ENCODE data around the gene NR3C1. TPM values are rescaled to one million over a fixed set of nuclear protein-coding genes. Genes with fewer than 3 reads are reported as not detected.

NR3C1 gene
- total RNA-seq, 8 experiments from 2014 or later, result 5.4 to 65.9 (median 20.8) TPM

- no peaks in the 10 kb centered on the region for H3K4me1 ChIP-seq (replicated peaks in 1 of 2)
- in situ Hi-C loops (cut with MboI; ENCODE audit: low pct_unique_long_range_greater_than_20kb in 2 of 9, low sequenced_read_pairs in 9 of 9, unreplicated experiment in 9 of 9), result no loop called here
- no peak overlapping the region for H3K4me3 ChIP-seq
- no peak overlapping the region for H3K27ac ChIP-seq
- peak in 1 of 8 experiments; percentile 31 for ATAC-seq (replicated peaks in 6 of 8)
- WGBS, 10 experiments, result 61 to 100% (median 92%) methylated on average over 4 to 7 of the region's 7 CpGs
These were observed 141.6 kb downstream of the NR3C1 start for GRCh38 chr5:143261748-143262392.

- WGBS, 10 experiments, result 80 to 100% (median 90%) methylated on average over 1 to 6 of the region's 7 CpGs; no CpG with 5 or more reads in 3 of the 10 experiments
- in situ Hi-C loops (cut with MboI; ENCODE audit: low pct_unique_long_range_greater_than_20kb in 2 of 9, low sequenced_read_pairs in 9 of 9, unreplicated experiment in 9 of 9), result no loop called here
- no peak for ATAC-seq (replicated peaks in 6 of 8)
These were observed 144.3 kb downstream of the NR3C1 start for GRCh38 chr5:143259254-143259605.

DNA sequence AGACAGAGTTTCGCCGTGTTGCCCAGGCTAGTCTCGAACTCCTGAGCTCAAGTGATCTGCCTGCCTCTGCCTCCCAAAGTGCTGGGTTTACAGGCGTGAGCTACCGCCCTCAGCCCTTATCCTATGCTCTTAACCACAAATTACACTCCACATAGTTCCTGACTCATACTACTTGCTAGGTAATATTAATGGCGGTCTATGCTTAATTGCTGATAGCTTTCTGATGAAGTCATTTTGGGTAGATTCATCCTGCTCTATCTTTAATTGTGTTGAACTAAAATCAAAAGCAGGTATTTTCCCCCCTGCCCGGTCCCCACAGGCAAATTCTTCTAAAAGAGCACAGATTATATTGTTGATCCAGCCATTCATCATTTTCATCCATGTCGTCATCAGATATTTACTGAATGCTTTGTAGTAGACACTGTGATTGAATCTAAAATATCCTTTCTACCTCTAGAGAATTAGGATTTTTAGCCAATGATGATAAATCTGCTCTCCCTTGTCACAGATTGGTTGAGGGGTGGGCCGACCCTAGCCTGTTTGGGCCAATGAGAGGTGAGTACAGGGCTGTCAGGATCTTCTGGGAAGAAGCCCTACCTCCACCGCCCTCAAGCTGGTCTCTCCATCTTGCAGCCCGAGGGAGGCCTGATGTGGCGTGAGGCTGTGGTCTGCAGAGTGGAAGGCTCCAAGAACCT is 144.8 kb downstream of the NR3C1 start:
- Histone ChIP-seq H3K27ac (no peak overlapping the region), H3K4me3 (no peak overlapping the region), H3K4me1 (replicated peaks in 1 of 2) (no peaks in the 10 kb centered on the region)
- peak in 1 of 8 experiments; percentile 67 for ATAC-seq (replicated peaks in 6 of 8)
- in situ Hi-C loops (cut with MboI; ENCODE audit: low pct_unique_long_range_greater_than_20kb in 2 of 9, low sequenced_read_pairs in 9 of 9, unreplicated experiment in 9 of 9), result no loop called here
- 86 to 100% (median 95%) methylated on average over 1 to 9 of the region's 12 CpGs for WGBS, 10 experiments

More at GRCh38 chr5:143259254-143259605, 144.3 kb downstream of the NR3C1 start:
- Histone ChIP-seq H3K4me3 (no peak overlapping the region), H3K4me1 (replicated peaks in 1 of 2) (no peaks in the 10 kb centered on the region), H3K27ac (no peak overlapping the region)

DNA sequence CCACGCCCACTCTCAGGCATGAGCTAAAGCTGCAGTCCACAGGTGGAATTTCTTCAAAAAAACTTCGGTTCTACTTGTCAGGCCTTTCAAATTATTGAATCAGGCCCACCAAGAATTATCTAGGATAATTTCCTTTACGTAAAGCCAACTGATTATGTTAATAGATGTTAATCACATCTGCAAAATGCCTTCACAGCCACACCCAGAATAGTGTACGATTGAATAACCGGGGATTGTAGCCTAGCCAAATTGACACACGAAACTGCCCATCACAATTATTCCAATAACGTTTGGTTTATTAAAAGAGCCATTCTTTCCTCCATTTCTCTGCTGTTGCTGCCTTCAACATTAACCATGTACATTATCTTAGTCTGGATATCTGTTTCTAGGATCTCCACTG is 148.7 kb downstream of the NR3C1 start:
- Histone ChIP-seq H3K4me3 (no peak overlapping the region), H3K27ac (no peak overlapping the region), H3K4me1 (replicated peaks in 1 of 2) (no peaks in the 10 kb centered on the region)
- WGBS, 10 experiments, result 4 to 93% (median 83%) methylated on average over 2 to 7 of the region's 7 CpGs; no CpG with 5 or more reads in 1 of the 10 experiments
- in situ Hi-C loops (cut with MboI; ENCODE audit: low pct_unique_long_range_greater_than_20kb in 2 of 9, low sequenced_read_pairs in 9 of 9, unreplicated experiment in 9 of 9), result no loop called here
- peak in 3 of 8 experiments; percentile 44 to 77 (median 57) for ATAC-seq (replicated peaks in 6 of 8)

DNA sequence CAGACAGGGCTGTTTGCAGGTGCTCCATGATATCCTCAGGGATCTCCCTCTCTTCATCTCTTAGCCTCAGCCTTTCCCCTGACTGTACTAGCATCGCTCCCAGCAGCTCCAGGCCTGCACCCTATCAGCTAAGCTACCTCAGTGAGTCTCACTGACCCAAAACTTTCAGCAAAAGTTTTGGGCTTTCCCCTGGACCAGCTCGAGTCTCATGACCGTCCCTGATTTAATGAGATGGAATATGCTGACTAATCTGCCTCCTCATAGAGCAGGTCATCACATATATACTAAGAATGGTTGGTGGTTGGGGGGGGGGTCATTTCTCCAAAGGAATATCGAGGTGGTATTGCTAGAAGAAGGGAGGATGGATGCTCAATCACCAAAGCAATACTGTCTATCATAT is 151.5 kb downstream of the NR3C1 start:
- ATAC-seq (replicated peaks in 6 of 8), result no peak
- no peak overlapping the region for H3K27ac ChIP-seq
- in situ Hi-C loops (cut with MboI; ENCODE audit: low pct_unique_long_range_greater_than_20kb in 2 of 9, low sequenced_read_pairs in 9 of 9, unreplicated experiment in 9 of 9), result no loop called here

GRCh38 chr5:143251190-143251589 is 152.3 kb downstream of the NR3C1 start:
- Histone ChIP-seq H3K4me3 (no peak overlapping the region), H3K27ac (no peak overlapping the region), H3K4me1 (replicated peaks in 1 of 2) (no peaks in the 10 kb centered on the region)
- in situ Hi-C loops (cut with MboI; ENCODE audit: low pct_unique_long_range_greater_than_20kb in 2 of 9, low sequenced_read_pairs in 9 of 9, unreplicated experiment in 9 of 9), result no loop called here
- ATAC-seq (replicated peaks in 6 of 8), result no peak
- WGBS, 10 experiments, result 83 to 100% (median 96%) methylated on average over 2 to 3 of the region's 3 CpGs; no CpG with 5 or more reads in 4 of the 10 experiments

More for the DNA sequence above, 151.5 kb downstream of the NR3C1 start:
- Histone ChIP-seq H3K4me1 (replicated peaks in 1 of 2) (no peaks in the 10 kb centered on the region), H3K4me3 (no peak overlapping the region)
- 64 to 90% (median 83%) methylated on average over 3 to 4 of the region's 4 CpGs; no CpG with 5 or more reads in 4 of the 10 experiments for WGBS, 10 experiments

DNA sequence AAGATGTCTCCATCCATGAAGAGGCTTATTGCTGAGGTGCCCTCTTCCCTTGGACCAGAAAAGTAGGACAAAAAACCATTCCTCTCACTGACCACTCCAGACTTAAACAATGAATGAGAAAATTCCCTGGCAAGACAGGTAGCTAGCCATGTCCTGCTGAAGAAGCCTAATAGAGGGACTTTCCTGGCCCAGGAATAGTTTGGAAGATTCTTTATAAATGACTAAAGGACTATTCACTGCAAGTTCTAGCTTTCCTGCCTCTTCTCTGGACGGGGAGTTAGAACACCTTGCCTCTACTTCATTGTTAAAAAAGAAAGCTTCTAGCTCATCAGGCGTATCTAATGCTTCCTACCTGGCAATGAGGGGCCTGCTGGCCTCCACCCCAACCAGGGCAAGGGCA is 153.6 kb downstream of the NR3C1 start:
- no peaks in the 10 kb centered on the region for H3K4me1 ChIP-seq (replicated peaks in 1 of 2)
- H3K4me3 ChIP-seq, result no peak overlapping the region
- in situ Hi-C loops (cut with MboI; ENCODE audit: low pct_unique_long_range_greater_than_20kb in 2 of 9, low sequenced_read_pairs in 9 of 9, unreplicated experiment in 9 of 9), result no loop called here
- ATAC-seq (replicated peaks in 6 of 8), result no peak
- WGBS, 10 experiments, result 50 to 100% (median 100%) methylated on average over 1 to 2 of the region's 2 CpGs; no CpG with 5 or more reads in 5 of the 10 experiments
- H3K27ac ChIP-seq, result no peak overlapping the region

- in situ Hi-C loops (cut with MboI; ENCODE audit: low pct_unique_long_range_greater_than_20kb in 2 of 9, low sequenced_read_pairs in 9 of 9, unreplicated experiment in 9 of 9), result no loop called here
- H3K27ac ChIP-seq, result no peak overlapping the region
- WGBS, 10 experiments, result 33 to 100% (median 88%) methylated on average over 1 to 3 of the region's 3 CpGs; no CpG with 5 or more reads in 3 of the 10 experiments
- ATAC-seq (replicated peaks in 6 of 8), result peak in 7 of 8 experiments; percentile 7 to 55 (median 31)
- H3K4me1 ChIP-seq (replicated peaks in 1 of 2), result no peaks in the 10 kb centered on the region
- H3K4me3 ChIP-seq, result no peak overlapping the region
These were observed 154.5 kb downstream of the NR3C1 start for GRCh38 chr5:143248822-143249579.

DNA sequence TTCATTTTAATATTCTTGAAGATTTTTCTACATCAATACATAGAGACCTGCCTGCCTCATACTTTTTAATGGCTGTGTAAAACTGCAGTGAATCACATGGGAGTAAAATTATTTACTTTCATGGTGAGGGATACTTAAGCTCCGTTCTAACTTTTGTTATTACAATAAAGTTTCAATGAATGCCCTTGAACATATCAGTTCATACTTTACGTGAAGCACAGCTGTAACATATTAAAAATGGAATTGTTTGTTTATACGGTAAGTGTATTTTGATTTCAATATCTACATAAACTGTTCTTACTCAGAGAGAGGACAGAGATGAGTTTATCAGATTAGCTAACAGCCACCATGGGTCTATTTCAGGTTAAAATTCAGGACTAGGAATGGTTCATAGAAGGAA is 155.1 kb downstream of the NR3C1 start:
- whole genome bisulfite sequencing, 10 experiments, result 40 to 92% (median 80%) methylated on average over 2 to 3 of the region's 3 CpGs
- in situ Hi-C loops (cut with MboI; ENCODE audit: low pct_unique_long_range_greater_than_20kb in 2 of 9, low sequenced_read_pairs in 9 of 9, unreplicated experiment in 9 of 9), result no loop called here
- Histone ChIP-seq H3K4me1 (replicated peaks in 1 of 2) (no peaks in the 10 kb centered on the region), H3K4me3 (no peak overlapping the region), H3K27ac (no peak overlapping the region)
- no peak for ATAC-seq (replicated peaks in 6 of 8)

DNA sequence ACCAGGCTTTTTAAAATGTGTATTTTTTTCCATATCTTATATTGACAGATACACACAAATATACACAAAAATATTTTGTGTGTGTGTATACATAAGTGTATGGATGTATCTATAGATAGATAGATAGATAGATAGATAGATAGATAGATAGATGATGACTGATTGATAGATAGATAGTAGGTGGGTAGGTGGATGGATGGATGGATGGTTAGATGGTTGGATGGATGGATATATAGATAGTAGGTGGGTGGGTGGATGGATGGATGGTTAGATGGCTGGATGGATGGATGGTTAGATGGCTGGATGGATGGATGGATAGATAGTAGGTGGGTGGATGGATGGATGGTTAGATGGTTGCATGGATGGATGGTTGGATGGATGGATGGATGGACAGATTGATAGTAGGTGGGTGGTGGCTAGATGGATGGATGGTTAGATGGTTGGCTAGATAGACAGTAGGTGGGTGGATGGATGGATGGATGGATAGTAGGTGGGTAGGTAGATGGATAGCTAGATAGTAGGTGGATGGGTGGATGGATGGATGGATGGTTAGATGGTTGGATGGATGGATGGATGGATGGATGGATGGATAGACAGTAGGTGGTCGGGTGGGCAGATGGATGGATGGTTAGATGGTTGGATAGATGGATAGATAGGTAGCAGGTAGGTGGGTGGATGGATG is 156.2 kb downstream of the NR3C1 start:
- Histone ChIP-seq H3K27ac (no peak overlapping the region), H3K4me1 (replicated peaks in 1 of 2) (no peaks in the 10 kb centered on the region), H3K4me3 (no peak overlapping the region)
- no peak for ATAC-seq (replicated peaks in 6 of 8)
- WGBS, 10 experiments, result 60 to 89% (median 81%) methylated on average over 1 of the region's 1 CpG; no CpG with 5 or more reads in 6 of the 10 experiments
- in situ Hi-C loops (cut with MboI; ENCODE audit: low pct_unique_long_range_greater_than_20kb in 2 of 9, low sequenced_read_pairs in 9 of 9, unreplicated experiment in 9 of 9), result no loop called here

- WGBS, 10 experiments, result 20 to 76% (median 67%) methylated on average over 1 to 5 of the region's 11 CpGs; no CpG with 5 or more reads in 1 of the 10 experiments
These were observed 157.4 kb downstream of the NR3C1 start for GRCh38 chr5:143245929-143246561.

DNA sequence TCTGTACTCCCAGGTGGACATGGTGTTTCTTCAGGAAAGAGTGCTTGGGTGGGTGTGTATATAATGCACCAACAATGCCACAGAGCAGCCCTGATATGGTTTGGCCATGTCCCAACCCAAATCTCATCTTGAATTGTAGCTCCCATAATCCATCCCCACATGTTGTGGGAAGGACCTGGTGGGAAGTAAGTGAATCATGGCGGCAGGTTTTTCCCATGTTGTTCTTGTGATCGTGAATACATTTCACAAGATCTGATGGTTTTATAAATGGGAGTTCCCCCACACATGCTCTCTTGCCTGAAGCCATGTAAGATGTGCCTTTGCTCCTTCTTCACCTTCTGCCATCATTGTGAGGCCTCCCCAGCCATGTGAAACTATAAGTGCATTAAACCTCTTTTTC is 158.5 kb downstream of the NR3C1 start:
- H3K4me1 ChIP-seq (replicated peaks in 1 of 2), result no peaks in the 10 kb centered on the region
- no peak overlapping the region for H3K4me3 ChIP-seq
- H3K27ac ChIP-seq, result no peak overlapping the region
- in situ Hi-C loops (cut with MboI; ENCODE audit: low pct_unique_long_range_greater_than_20kb in 2 of 9, low sequenced_read_pairs in 9 of 9, unreplicated experiment in 9 of 9), result no loop called here
- ATAC-seq (replicated peaks in 6 of 8), result no peak
- WGBS, 10 experiments, result 44 to 100% (median 94%) methylated on average over 1 to 2 of the region's 2 CpGs; no CpG with 5 or more reads in 5 of the 10 experiments

More at GRCh38 chr5:143245929-143246561, 157.4 kb downstream of the NR3C1 start:
- H3K4me3 ChIP-seq, result no peak overlapping the region
- in situ Hi-C loops (cut with MboI; ENCODE audit: low pct_unique_long_range_greater_than_20kb in 2 of 9, low sequenced_read_pairs in 9 of 9, unreplicated experiment in 9 of 9), result no loop called here
- ATAC-seq (replicated peaks in 6 of 8), result peak; percentile 62 to 99 (median 94)
- no peaks in the 10 kb centered on the region for H3K4me1 ChIP-seq (replicated peaks in 1 of 2)
- no peak overlapping the region for H3K27ac ChIP-seq

Data from motor neuron (in vitro differentiated cells).